OCI-LY7 (cell line): ENCODE results near the gene SAPCD2. TPM values are rescaled to one million over a fixed set of nuclear protein-coding genes. Genes with fewer than 3 reads are reported as not detected.

Experiments
- BruUV-seq: library from RNA; stranded (reverse); fragments of 400-500 nt; replicated peaks from 2 replicates; lab custom pipeline; 2021; lab: Mats Ljungman, UMichigan
- CTCF ChIA-PET: fragments of 300-600 bp; sonication (Branson Sonifier 250); formaldehyde crosslinking; loops from one replicate; lab custom pipeline; 2022; ENCODE audit warnings: antibody characterized with exemption; ENCODE audit not compliant: unreplicated experiment; lab: Charles Lee
- POLR2A ChIA-PET: fragments of 300-600 bp; sonication (Branson Sonifier 250); formaldehyde crosslinking; loops from one replicate; lab custom pipeline; 2022; ENCODE audit warnings: antibody characterized with exemption; lab: Charles Lee
- DNase-seq: peaks from one replicate; pipeline ENCODE4 v3.0.0-alpha.2; 2015; ENCODE audit warnings: low spot score
- H2AFZ ChIP-seq: fragments of 200-600 bp; sonication (generic), shearing (Covaris generic); 2 replicates; pipeline ENCODE4 v1.6.1; 2014; ENCODE audit warnings: mild to moderate bottlenecking, antibody characterized with exemption, low read length, moderate library complexity
- H3K27ac ChIP-seq: fragments of 200-600 bp; sonication (generic); 2 replicates; pipeline ENCODE4 v1.5.1; 2014; ENCODE audit warnings: mixed run types, low read depth, mild to moderate bottlenecking, moderate library complexity, low read length, inconsistent platforms; ENCODE audit not compliant: poor library complexity, severe bottlenecking
- H3K36me3 ChIP-seq: fragments of 200-600 bp; sonication (generic); 2 replicates; pipeline ENCODE4 v1.6.1; 2014; ENCODE audit warnings: mild to moderate bottlenecking, antibody characterized with exemption, low read length, moderate library complexity, mixed read lengths; ENCODE audit not compliant: insufficient read depth
- H3K4me1 ChIP-seq: fragments of 200-600 bp; sonication (generic); 2 replicates; pipeline ENCODE4 v1.5.1; 2014; ENCODE audit warnings: mild to moderate bottlenecking, low read length; ENCODE audit not compliant: insufficient read depth, poor library complexity, severe bottlenecking
- H3K4me2 ChIP-seq: fragments of 200-600 bp; sonication (generic); 2 replicates; pipeline ENCODE4 v1.6.1; 2014; ENCODE audit warnings: mild to moderate bottlenecking, low read length
- H3K4me3 ChIP-seq: fragments of 200-600 bp; sonication (generic); 2 replicates; pipeline ENCODE4 v1.5.1; 2014; ENCODE audit warnings: mild to moderate bottlenecking, low read depth, low read length; ENCODE audit not compliant: poor library complexity, severe bottlenecking
- H3K79me2 ChIP-seq: fragments of 200-600 bp; sonication (generic); 2 replicates; pipeline ENCODE4 v1.6.1; 2016; ENCODE audit warnings: low read depth, mild to moderate bottlenecking, low read length, moderate library complexity, mixed read lengths; ENCODE audit not compliant: insufficient read depth
- H3K9me2 ChIP-seq: fragments of 200-600 bp; sonication (generic); 2 replicates; pipeline ENCODE4 v1.6.1; 2016; ENCODE audit warnings: mild to moderate bottlenecking, low read length, mixed read lengths; ENCODE audit not compliant: insufficient read depth
- H3K9me3 ChIP-seq: fragments of 200-600 bp; sonication (generic); 2 replicates; pipeline ENCODE4 v1.6.1; 2014; ENCODE audit warnings: mild to moderate bottlenecking, mixed run types, low read length, mixed read lengths
- H4K20me1 ChIP-seq: fragments of 200-600 bp; sonication (generic); 2 replicates; pipeline ENCODE4 v1.6.1; 2014; ENCODE audit warnings: mild to moderate bottlenecking, antibody characterized with exemption, low read length, moderate library complexity, mixed read lengths; ENCODE audit not compliant: insufficient read depth
- CTCF ChIP-seq: fragments of 200-600 bp; sonication (generic); conservative IDR thresholded peaks from 2 replicates; pipeline ENCODE4 v1.5.1; 2014; ENCODE audit warnings: mild to moderate bottlenecking, antibody characterized with exemption, low read length, moderate library complexity, mixed read lengths
- EZH2phosphoT487 ChIP-seq: fragments of 200-600 bp; sonication (generic); IDR thresholded peaks from 2 replicates; pipeline ENCODE4 v1.6.1; 2018; ENCODE audit warnings: low read depth, borderline replicate concordance, mild to moderate bottlenecking, mixed run types, antibody characterized with exemption, low read length, moderate library complexity, mixed read lengths
- intact Hi-C: fragments of 100-400 bp; cut with micrococcal nuclease; formaldehyde crosslinking; loops from one replicate; pipeline ENCODE4 v1.10.0; 2022; ENCODE audit not compliant: unreplicated experiment
- total RNA-seq, 2 experiments: library from RNA; depleted of rRNA in 1 of 2; stranded (reverse); fragments of >200 nt in 1 of 2; shearing (Covaris generic) in 1 of 2; gene quantifications; 2 replicates each; pipeline ENCODE4 v1.2.3, GENCODE V29; 2014 to 2022

Gene SAPCD2
- total RNA-seq, 2 experiments from 2014 or later = 57.2 to 74.0 TPM

GRCh38 chr9:137077758-137078693, 7.7 kb upstream of the SAPCD2 start:
- Histone ChIP-seq H2AFZ (no peak overlapping the region), H3K79me2 (no peaks in the 10 kb centered on the region), H3K27ac (no peak overlapping the region), H3K36me3 (no peaks in the 10 kb centered on the region), H3K9me2 (no peaks in the 10 kb centered on the region), H3K4me2 (peak overlapping the region; percentile 69), H3K4me3 (peak overlapping the region; percentile 72), H4K20me1 (no peaks in the 10 kb centered on the region), H3K9me3 (no peaks in the 10 kb centered on the region), H3K4me1 (peaks cover 18% of the 10 kb centered on the region)
- intact Hi-C loops = no loop called here
- ChIA-PET POLR2A (interaction anchor here (2.0 kb wide), 1 partner anchor 9 kb away, joined by 7 read pairs; the partner anchor contains the start of gene MAN1B1), CTCF (interaction anchor here (0.8 kb wide), 1 partner anchor 10 kb away, joined by 4 read pairs; no protein-coding TSS in a partner anchor)
- no TSS peak for BruUV-seq
- TF ChIP-seq CTCF (no peak), EZH2phosphoT487 (no peak)
- peak; percentile 42 for DNase-seq

GRCh38 chr9:137077010-137077747, 6.8 kb upstream of the SAPCD2 start, which contains the start of gene UAP1L1:
Gene UAP1L1, plus strand, starts transcription at chr9:137077517. Its CDS starts 16 bp downstream, at chr9:137077533.
- ChIA-PET CTCF (interaction anchor here (0.6 to 1.1 kb wide), 3 partner anchors 9 to 13 kb away, joined by 3 to 5 read pairs (median 4); partner anchors contain the start of gene MAN1B1), POLR2A (interaction anchor here (1.2 to 2.0 kb wide), 2 partner anchors 9 to 10 kb away, joined by 4 to 7 read pairs; partner anchors contain the start of gene MAN1B1)
- peak; percentile 64 for DNase-seq
- peak within 1 kb of the TSS; percentile 69 for H3K4me2 ChIP-seq
- no TSS peak for BruUV-seq
- peaks cover 18% of the 10 kb centered on the region for H3K4me1 ChIP-seq
- H3K4me3 ChIP-seq = peak within 1 kb of the TSS; percentile 72
- peak within 1 kb of the TSS; percentile 50; the same call in 1 of the 2 replicates for H2AFZ ChIP-seq
- H3K9me2 ChIP-seq = no peaks in the 10 kb centered on the region
- intact Hi-C loops = no loop called here
- no peaks in the 10 kb centered on the region for H3K9me3 ChIP-seq
- TF ChIP-seq CTCF (no peak), EZH2phosphoT487 (no peak)
- no peaks in the 10 kb centered on the region for H3K79me2 ChIP-seq
- H3K36me3 ChIP-seq = no peaks in the 10 kb centered on the region
- H3K27ac ChIP-seq = no peak within 1 kb of the TSS
- no peaks in the 10 kb centered on the region for H4K20me1 ChIP-seq
